Keratinocyte (primary cell): ENCODE measurements around the gene SMPD3. TPM values are rescaled to one million over a fixed set of nuclear protein-coding genes. Genes with fewer than 3 reads are reported as not detected.

ENCODE experiments used
- DNase-seq: peaks from one replicate; pipeline ENCODE4 v3.0.0-alpha.2; 2011; ENCODE audit warnings: low read depth, missing footprints, low spot score
- FAIRE-seq: peaks from 2 replicates; lab custom pipeline; 2011; peaks lifted over from hg19 to GRCh38; lab: Jason Lieb, UNC
- H2AFZ ChIP-seq: 2 replicates; pipeline ENCODE4 v1.6.0; 2012; ENCODE audit warnings: low read length, control low read depth, inconsistent platforms; ENCODE audit not compliant: control insufficient read depth
- H3K27ac ChIP-seq: 2 replicates; pipeline ENCODE4 v1.5.1; 2011; ENCODE audit warnings: low read length; ENCODE audit not compliant: control insufficient read depth, insufficient read depth
- H3K27me3 ChIP-seq: 3 replicates; pipeline ENCODE4 v1.6.0; 2011; ENCODE audit warnings: low read length; ENCODE audit not compliant: control insufficient read depth, insufficient read depth; ENCODE audit errors: extremely low read depth
- H3K36me3 ChIP-seq, 2 experiments: 2 replicates in 1 of 2; 3 replicates in 1 of 2; pipeline ENCODE4 v1.5.1; 2011; ENCODE audit warnings: low read length in 2 of 2, mild to moderate bottlenecking in 1 of 2; ENCODE audit not compliant: control insufficient read depth in 2 of 2, insufficient read depth in 2 of 2; ENCODE audit errors: extremely low read depth in 1 of 2
- H3K4me1 ChIP-seq: 3 replicates; pipeline ENCODE4 v1.5.1; 2011; ENCODE audit warnings: low read length; ENCODE audit not compliant: control insufficient read depth, insufficient read depth; ENCODE audit errors: extremely low read depth
- H3K4me2 ChIP-seq: 3 replicates; pipeline ENCODE4 v1.6.0; 2011; ENCODE audit warnings: low read depth, low read length; ENCODE audit not compliant: control insufficient read depth, insufficient read depth; ENCODE audit errors: extremely low read depth
- H3K4me3 ChIP-seq, 3 experiments: fragments of 200-600 bp in 1 of 3; sonication (generic) in 1 of 3; 2 replicates in 2 of 3; 3 replicates in 1 of 3; pipeline ENCODE4 v1.5.1; 2011 to 2016; ENCODE audit warnings: low read length in 3 of 3, mild to moderate bottlenecking in 3 of 3, control low read depth in 2 of 3, inconsistent platforms in 1 of 3, low read depth in 1 of 3, mixed read lengths in 1 of 3, mixed run types in 1 of 3, moderate library complexity in 1 of 3; ENCODE audit not compliant: control insufficient read depth in 2 of 3, insufficient read depth in 2 of 3; ENCODE audit errors: extremely low read depth in 1 of 3
- H3K79me2 ChIP-seq: 2 replicates; pipeline ENCODE4 v1.6.0; 2012; ENCODE audit warnings: low read length; ENCODE audit not compliant: control insufficient read depth, insufficient read depth
- H3K9ac ChIP-seq: 3 replicates; pipeline ENCODE4 v1.6.0; 2011; ENCODE audit warnings: low read length; ENCODE audit not compliant: control insufficient read depth, insufficient read depth; ENCODE audit errors: extremely low read depth
- H3K9me1 ChIP-seq: 3 replicates; pipeline ENCODE4 v1.6.0; 2011; ENCODE audit warnings: low read length; ENCODE audit not compliant: control insufficient read depth, insufficient read depth; ENCODE audit errors: extremely low read depth
- H3K9me3 ChIP-seq: 2 replicates; pipeline ENCODE4 v1.5.1; 2012; ENCODE audit warnings: low read depth, low read length; ENCODE audit not compliant: control insufficient read depth
- H4K20me1 ChIP-seq: 3 replicates; pipeline ENCODE4 v1.6.0; 2011; ENCODE audit warnings: low read length; ENCODE audit not compliant: control insufficient read depth, insufficient read depth; ENCODE audit errors: extremely low read depth
- EZH2 ChIP-seq: IDR thresholded peaks from one replicate; pipeline ENCODE4 v1.6.1; 2012; ENCODE audit warnings: inconsistent platforms, mild to moderate bottlenecking, low read length, moderate library complexity
- dilution Hi-C: fragments of 300-500 bp; cut with MboI; formaldehyde crosslinking; loops from one replicate; pipeline ENCODE4 v1.7.0; 2020; ENCODE audit warnings: low sequenced_read_pairs; ENCODE audit not compliant: extremely low pct_ligation_motif_present
- polyA plus RNA-seq, 5 experiments: library from polyadenylated mRNA; depleted of rRNA in 3 of 5; stranded (reverse) in 3 of 5; stranded (forward) in 1 of 5; unstranded in 1 of 5; fragments of >200 nt; gene quantifications; 1 replicate in 1 of 5; 2 replicates in 3 of 5; 3 replicates in 1 of 5; pipeline versions ENCODE4 v1.2.1 to v1.2.3, GENCODE V29; 2011 to 2012; ENCODE audit warnings: missing spikeins in 2 of 5, low read depth in 1 of 5, low replicate concordance in 1 of 5
- TF ChIP-seq, protein P1 (sequence below), 3 experiments: IDR thresholded peaks in 1 of 3; conservative IDR thresholded peaks in 1 of 3; optimal IDR thresholded peaks in 1 of 3; 2 replicates in 2 of 3; 3 replicates in 1 of 3; pipeline versions ENCODE3 to v1.5.1; 2011; ENCODE audit warnings: low read length in 3 of 3, mild to moderate bottlenecking in 3 of 3, moderate library complexity in 2 of 3, control low read depth in 1 of 3, inconsistent platforms in 1 of 3; ENCODE audit not compliant: insufficient read depth in 2 of 3; ENCODE audit errors: extremely low read depth in 1 of 3

Gene SMPD3
- polyA plus RNA-seq, 1 donor (not counting 4 experiments of a cell fraction or from before 2014, with no cell fraction given), result 0.34 TPM

DNA sequence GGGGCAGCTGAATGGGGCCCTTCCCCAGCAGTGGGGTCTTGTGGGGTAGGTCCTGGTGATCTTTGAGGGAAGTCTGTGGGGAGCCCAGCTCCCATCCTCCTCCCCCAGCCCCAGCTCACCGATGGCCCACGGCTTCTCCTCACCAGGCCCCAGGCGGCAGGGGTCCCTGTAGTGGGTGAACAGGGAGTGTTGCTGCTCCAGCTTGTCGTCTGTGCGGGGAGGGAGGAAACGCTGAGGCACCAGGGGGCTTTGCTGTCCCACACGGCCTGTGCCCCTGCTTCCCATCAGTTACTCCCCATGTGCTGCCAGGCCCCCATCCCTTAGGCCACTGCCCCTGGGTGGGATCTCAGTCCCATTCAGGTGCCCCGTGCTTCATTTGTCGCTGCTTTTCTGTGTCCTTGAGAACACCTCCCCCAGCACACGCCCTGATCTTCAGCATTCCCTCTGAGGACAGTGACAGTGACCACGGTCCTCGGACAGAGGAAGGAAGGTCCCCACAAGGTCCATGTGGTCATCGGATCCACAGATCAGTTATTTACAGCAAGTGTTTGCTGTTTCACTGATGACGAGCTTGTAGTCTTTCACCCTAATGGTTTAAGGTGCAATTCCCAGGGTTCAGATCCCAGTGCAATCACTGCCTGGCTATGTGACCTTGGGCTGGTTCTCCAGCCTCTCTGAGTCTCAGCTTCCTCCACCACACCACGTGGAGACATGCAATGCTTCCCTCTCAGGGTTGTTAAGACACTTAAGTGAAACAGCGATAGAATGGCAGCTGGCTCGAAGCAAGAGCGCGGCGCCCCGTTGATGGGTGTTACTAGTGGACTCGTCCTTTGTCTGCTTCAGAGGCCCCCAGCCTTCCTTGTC, 84.4 kb downstream of the SMPD3 start:
- peaks cover 38% of the 10 kb centered on the region for H3K27me3 ChIP-seq
- no peaks in the 10 kb centered on the region for H3K9me3 ChIP-seq
- H3K4me1 ChIP-seq, result peaks cover 3% of the 10 kb centered on the region
- H3K9me1 ChIP-seq, result no peaks in the 10 kb centered on the region
- H3K36me3 ChIP-seq, result no peaks in the 10 kb centered on the region
- no peaks in the 10 kb centered on the region for H3K79me2 ChIP-seq
- dilution Hi-C loops, result no loop called here
- H4K20me1 ChIP-seq, result no peaks in the 10 kb centered on the region
- no peak overlapping the region for H3K4me2 ChIP-seq
- FAIRE-seq (no peak), DNase-seq (no peak)
- peak; percentile 6 for TF ChIP-seq EZH2
- TF ChIP-seq, protein P1, sequence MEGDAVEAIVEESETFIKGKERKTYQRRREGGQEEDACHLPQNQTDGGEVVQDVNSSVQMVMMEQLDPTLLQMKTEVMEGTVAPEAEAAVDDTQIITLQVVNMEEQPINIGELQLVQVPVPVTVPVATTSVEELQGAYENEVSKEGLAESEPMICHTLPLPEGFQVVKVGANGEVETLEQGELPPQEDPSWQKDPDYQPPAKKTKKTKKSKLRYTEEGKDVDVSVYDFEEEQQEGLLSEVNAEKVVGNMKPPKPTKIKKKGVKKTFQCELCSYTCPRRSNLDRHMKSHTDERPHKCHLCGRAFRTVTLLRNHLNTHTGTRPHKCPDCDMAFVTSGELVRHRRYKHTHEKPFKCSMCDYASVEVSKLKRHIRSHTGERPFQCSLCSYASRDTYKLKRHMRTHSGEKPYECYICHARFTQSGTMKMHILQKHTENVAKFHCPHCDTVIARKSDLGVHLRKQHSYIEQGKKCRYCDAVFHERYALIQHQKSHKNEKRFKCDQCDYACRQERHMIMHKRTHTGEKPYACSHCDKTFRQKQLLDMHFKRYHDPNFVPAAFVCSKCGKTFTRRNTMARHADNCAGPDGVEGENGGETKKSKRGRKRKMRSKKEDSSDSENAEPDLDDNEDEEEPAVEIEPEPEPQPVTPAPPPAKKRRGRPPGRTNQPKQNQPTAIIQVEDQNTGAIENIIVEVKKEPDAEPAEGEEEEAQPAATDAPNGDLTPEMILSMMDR (optimal IDR thresholded peaks at IDR 0.05 in 1 of 3, IDR thresholded peaks at IDR 0.05 in 1 of 3, conservative IDR thresholded peaks at IDR 0.05 in 1 of 3; ENCODE audit: extremely low read depth in 1 of 3, insufficient read depth in 2 of 3, low read length in 3 of 3), result no peak
- no peak overlapping the region for H2AFZ ChIP-seq
- no peak overlapping the region for H3K9ac ChIP-seq
- H3K27ac ChIP-seq, result no peak overlapping the region
- H3K4me3 ChIP-seq, result no peak overlapping the region

DNA sequence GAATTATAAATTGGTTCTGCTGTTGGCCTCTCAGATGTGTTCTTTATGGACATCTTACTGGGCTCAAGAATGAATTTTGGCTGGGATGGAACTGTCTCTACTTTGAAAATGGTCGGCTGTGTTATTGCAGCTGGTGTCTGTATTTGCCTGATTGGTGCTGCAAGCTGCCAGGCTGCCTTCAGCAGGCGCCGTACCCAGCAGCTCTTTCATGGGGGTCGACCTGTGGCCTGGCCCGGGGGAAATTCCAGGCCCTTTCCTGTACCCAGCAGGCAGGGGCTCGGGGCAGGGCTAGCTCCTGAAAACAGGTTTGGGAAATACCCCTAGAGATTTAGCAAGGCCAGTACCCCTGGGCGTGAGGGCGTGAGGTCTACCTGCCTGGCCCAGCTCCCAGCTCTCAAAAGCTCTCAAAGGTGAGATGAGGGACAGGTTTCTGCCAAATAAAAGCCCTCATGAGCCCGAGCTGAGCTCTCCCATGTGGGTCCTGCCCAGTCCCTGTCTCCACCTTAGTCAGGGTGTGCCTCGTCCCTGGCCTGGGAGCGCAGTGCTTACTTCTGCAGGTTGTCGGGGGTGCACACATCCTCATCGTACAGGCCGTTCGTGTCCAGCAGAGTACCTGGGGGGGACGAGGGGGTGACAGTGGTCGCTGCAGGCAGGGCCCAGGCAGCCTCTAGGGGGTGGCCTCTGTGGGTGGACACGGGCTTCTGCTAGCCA, 85.2 kb downstream of the SMPD3 start:
- Histone ChIP-seq H3K9me3 (no peaks in the 10 kb centered on the region), H3K9me1 (no peaks in the 10 kb centered on the region), H3K79me2 (no peaks in the 10 kb centered on the region), H2AFZ (no peak overlapping the region), H3K4me3 (no peak overlapping the region), H3K27me3 (peaks cover 38% of the 10 kb centered on the region), H4K20me1 (no peaks in the 10 kb centered on the region), H3K36me3 (no peaks in the 10 kb centered on the region), H3K4me1 (peaks cover 3% of the 10 kb centered on the region), H3K9ac (no peak overlapping the region), H3K27ac (no peak overlapping the region), H3K4me2 (no peak overlapping the region)
- dilution Hi-C loops, result no loop called here
- FAIRE-seq (no peak), DNase-seq (no peak)
- TF ChIP-seq, protein P1 (optimal IDR thresholded peaks at IDR 0.05 in 1 of 3, IDR thresholded peaks at IDR 0.05 in 1 of 3, conservative IDR thresholded peaks at IDR 0.05 in 1 of 3; ENCODE audit: extremely low read depth in 1 of 3, insufficient read depth in 2 of 3, low read length in 3 of 3), result no peak
- TF ChIP-seq EZH2, result no peak
